SU-DHL-6 (cell line): ENCODE measurements around the gene CDK14.

Source experiments
- H2AFZ ChIP-seq: fragments of 200-600 bp; sonication (generic); 2 replicates; pipeline ENCODE4 v1.6.1; 2014; ENCODE audit warnings: low read depth, mild to moderate bottlenecking, moderate library complexity, mixed read lengths, antibody characterized with exemption, low read length; ENCODE audit not compliant: severe bottlenecking
- H3F3A ChIP-seq: fragments of 200-600 bp; shearing (Covaris generic); 2 replicates; pipeline ENCODE4 v1.6.0; 2016; ENCODE audit warnings: antibody characterized with exemption, mild to moderate bottlenecking; ENCODE audit not compliant: insufficient read depth
- H3K27ac ChIP-seq: fragments of 200-600 bp; sonication (generic); 2 replicates; pipeline ENCODE4 v1.5.1; 2016; ENCODE audit warnings: low read depth, mild to moderate bottlenecking, low read length, moderate library complexity, mixed read lengths
- H3K27me3 ChIP-seq: fragments of 200-600 bp; sonication (generic), shearing (Covaris generic); 2 replicates; pipeline ENCODE4 v1.6.0; 2014; ENCODE audit warnings: mild to moderate bottlenecking, low read length
- H3K36me3 ChIP-seq: fragments of 200-600 bp; sonication (generic); 2 replicates; pipeline ENCODE4 v1.6.1; 2014; ENCODE audit warnings: mild to moderate bottlenecking, low read length, mixed read lengths
- H3K4me2 ChIP-seq: fragments of 300-600, 200-600 bp; shearing (Covaris generic), sonication (generic); 2 replicates; pipeline ENCODE4 v1.6.0; 2014; ENCODE audit warnings: low read length, low read depth, mild to moderate bottlenecking; ENCODE audit not compliant: poor library complexity, severe bottlenecking
- H3K4me3 ChIP-seq: fragments of 200-600 bp; sonication (generic); 2 replicates; pipeline ENCODE4 v1.5.1; 2014; ENCODE audit warnings: antibody characterized with exemption, low read length, mild to moderate bottlenecking, mixed read lengths; ENCODE audit not compliant: insufficient read depth, poor library complexity, severe bottlenecking
- H3K79me2 ChIP-seq: fragments of 200-600 bp; sonication (generic); 2 replicates; pipeline ENCODE4 v1.6.1; 2014; ENCODE audit warnings: mild to moderate bottlenecking, low read length, moderate library complexity; ENCODE audit not compliant: insufficient read depth
- H3K9ac ChIP-seq: fragments of 200-600 bp; sonication (generic); 2 replicates; pipeline ENCODE4 v1.7.0; 2014; ENCODE audit warnings: mild to moderate bottlenecking, low read length
- H3K9me2 ChIP-seq: fragments of 200-600 bp; sonication (generic); replicated peaks from 2 replicates; pipeline ENCODE4 v1.6.1; 2014; ENCODE audit warnings: low read length; ENCODE audit not compliant: insufficient read depth
- H3K9me3 ChIP-seq: fragments of 200-600 bp; sonication (generic); 2 replicates; pipeline ENCODE4 v1.6.1; 2014; ENCODE audit warnings: low read length, mixed read lengths; ENCODE audit not compliant: insufficient read depth
- H4K20me1 ChIP-seq: fragments of 200-600 bp; sonication (generic); 2 replicates; pipeline ENCODE4 v1.6.1; 2014; ENCODE audit warnings: low read depth, mild to moderate bottlenecking, antibody characterized with exemption, low read length, moderate library complexity, mixed read lengths
- EZH2phosphoT487 ChIP-seq: fragments of 200-600 bp; sonication (generic), shearing (Covaris generic); conservative IDR thresholded peaks from 2 replicates; pipeline ENCODE4 v1.6.1; 2018; ENCODE audit warnings: mild to moderate bottlenecking, antibody characterized with exemption, low read length, moderate library complexity, mixed read lengths
- TF ChIP-seq, protein P1 (sequence below): fragments of 200-600 bp; sonication (generic); IDR thresholded peaks from one replicate; pipeline ENCODE4 v1.5.1; 2017; ENCODE audit warnings: antibody characterized with exemption, mild to moderate bottlenecking, low read length, moderate library complexity; ENCODE audit not compliant: insufficient read depth, poor library complexity, severe bottlenecking

CDK14 gene

DNA sequence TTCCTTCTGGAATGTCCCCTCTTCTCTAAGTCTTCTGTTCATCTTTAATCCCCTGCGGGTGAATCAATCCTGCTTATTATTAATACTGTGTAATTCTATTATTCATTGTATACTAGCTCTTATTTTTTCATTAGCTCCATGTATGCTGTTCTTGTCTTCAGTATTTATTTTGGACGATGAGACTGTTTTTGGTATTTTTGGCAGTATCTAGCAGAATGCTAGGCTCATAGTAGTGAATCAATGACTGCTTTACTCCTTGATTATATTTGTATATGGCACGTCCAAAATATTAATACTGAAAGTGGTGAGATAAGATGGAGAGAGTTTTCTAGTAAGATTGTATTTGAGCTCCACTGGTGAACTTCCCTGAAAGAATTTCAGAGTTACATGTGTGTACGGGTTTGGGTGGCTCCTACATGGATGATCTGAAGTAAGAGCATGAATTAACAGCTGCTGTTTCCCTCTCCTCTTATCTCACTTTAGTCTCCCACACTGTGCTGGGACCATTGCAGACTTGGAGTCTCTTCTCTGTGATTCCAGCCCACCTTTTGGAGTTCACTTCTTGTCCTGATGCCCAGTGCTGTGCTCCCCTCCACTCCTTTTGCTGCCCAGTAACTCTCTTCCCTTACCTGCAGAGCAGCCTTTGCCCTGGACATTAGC lies 226.0 kb downstream of the CDK14 start:
- Histone ChIP-seq H3K9me2 (no peaks in the 10 kb centered on the region), H3K79me2 (peaks cover 89% of the 10 kb centered on the region), H3K27me3 (no peaks in the 10 kb centered on the region), H4K20me1 (no peaks in the 10 kb centered on the region), H3K27ac (no peak overlapping the region), H3K9ac (no peak overlapping the region), H3K4me3 (no peak overlapping the region), H3K36me3 (peaks cover 51% of the 10 kb centered on the region), H3K4me2 (no peak overlapping the region), H3K9me3 (peaks cover 2% of the 10 kb centered on the region; the same call in 1 of the 2 replicates), H3F3A (0 out of 2 replicates have a peak, but pooled peaks cover 6% of the 10 kb centered on the region), H2AFZ (no peak overlapping the region)
- no peak for TF ChIP-seq EZH2phosphoT487
- TF ChIP-seq, protein P1, sequence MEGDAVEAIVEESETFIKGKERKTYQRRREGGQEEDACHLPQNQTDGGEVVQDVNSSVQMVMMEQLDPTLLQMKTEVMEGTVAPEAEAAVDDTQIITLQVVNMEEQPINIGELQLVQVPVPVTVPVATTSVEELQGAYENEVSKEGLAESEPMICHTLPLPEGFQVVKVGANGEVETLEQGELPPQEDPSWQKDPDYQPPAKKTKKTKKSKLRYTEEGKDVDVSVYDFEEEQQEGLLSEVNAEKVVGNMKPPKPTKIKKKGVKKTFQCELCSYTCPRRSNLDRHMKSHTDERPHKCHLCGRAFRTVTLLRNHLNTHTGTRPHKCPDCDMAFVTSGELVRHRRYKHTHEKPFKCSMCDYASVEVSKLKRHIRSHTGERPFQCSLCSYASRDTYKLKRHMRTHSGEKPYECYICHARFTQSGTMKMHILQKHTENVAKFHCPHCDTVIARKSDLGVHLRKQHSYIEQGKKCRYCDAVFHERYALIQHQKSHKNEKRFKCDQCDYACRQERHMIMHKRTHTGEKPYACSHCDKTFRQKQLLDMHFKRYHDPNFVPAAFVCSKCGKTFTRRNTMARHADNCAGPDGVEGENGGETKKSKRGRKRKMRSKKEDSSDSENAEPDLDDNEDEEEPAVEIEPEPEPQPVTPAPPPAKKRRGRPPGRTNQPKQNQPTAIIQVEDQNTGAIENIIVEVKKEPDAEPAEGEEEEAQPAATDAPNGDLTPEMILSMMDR, result no peak

DNA sequence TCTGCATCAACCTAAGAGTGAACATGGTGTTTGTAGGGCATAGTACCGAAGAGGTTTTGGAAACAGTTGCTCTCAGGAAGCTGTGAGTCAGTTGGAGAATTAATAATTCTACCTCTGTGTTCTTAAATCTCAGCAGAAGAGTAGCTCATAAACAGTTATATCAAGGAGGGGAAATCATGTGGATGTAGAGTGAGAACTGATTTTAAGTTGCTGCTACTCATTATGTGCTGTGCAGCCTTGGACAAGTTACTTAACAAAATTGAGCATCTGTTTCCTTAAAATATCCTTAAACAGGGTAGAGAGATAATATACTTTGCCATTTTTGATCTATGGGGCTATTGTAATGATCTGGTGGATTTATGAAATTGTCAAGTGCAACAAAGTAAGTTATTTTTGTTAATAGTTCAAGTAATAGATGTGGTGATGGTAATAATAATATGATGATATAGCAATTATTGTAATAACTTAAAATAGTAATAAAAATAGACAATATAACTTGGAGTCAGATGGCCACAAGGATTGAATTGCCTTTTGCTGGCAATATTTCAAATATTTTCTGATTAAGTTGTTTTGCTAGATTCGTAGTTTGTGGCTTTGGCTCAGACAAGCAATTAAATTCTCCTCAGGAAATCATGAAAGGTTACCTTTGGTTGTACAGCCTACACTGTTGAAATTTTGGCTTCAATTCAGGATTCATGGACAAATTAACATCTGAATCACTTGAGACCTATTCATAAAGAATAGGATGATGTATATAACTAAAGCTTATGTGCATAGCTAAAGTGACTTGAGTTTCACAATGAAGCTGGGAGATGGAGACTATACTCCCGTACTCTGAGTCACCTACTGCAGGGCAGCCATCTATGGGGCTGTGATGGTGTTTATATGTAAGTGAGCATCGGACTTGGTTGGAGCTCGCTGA lies 228.5 kb downstream of the CDK14 start:
- H2AFZ ChIP-seq, result no peak overlapping the region
- H3K9me3 ChIP-seq, result peaks cover 19% of the 10 kb centered on the region; the same call in 1 of the 2 replicates
- no peaks in the 10 kb centered on the region for H3F3A ChIP-seq
- H4K20me1 ChIP-seq, result no peaks in the 10 kb centered on the region
- peaks cover 87% of the 10 kb centered on the region for H3K79me2 ChIP-seq
- TF ChIP-seq, protein P1, result no peak
- TF ChIP-seq EZH2phosphoT487, result no peak
- peaks cover 53% of the 10 kb centered on the region for H3K36me3 ChIP-seq
- H3K4me3 ChIP-seq, result no peak overlapping the region
- H3K4me2 ChIP-seq, result no peak overlapping the region
- no peaks in the 10 kb centered on the region for H3K27me3 ChIP-seq
- no peak overlapping the region for H3K27ac ChIP-seq
- H3K9me2 ChIP-seq, result no peaks in the 10 kb centered on the region
- no peak overlapping the region for H3K9ac ChIP-seq

DNA sequence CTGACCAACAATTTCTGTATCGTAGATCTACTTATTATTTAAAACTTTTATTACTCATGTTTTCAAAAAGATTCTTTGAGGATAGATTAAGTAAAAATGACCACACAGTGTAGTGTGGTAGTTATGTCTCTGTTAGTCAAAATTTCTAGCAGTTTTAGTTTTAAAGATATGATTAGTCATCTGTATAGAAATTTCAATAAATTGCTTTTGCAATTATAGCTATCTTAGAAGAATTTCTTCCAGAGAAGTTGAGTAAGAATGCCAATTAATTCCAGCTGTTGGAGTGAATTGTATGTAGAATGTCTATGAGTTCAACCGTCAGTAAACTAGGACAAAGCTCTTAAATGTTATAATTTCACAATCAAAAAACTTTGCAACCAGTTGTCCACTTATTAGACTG lies 229.7 kb downstream of the CDK14 start:
- H3K36me3 ChIP-seq, result peaks cover 55% of the 10 kb centered on the region
- H3K27ac ChIP-seq, result no peak overlapping the region
- no peak overlapping the region for H3K4me2 ChIP-seq
- TF ChIP-seq, protein P1, result no peak
- TF ChIP-seq EZH2phosphoT487, result no peak
- no peaks in the 10 kb centered on the region for H4K20me1 ChIP-seq
- no peaks in the 10 kb centered on the region for H3F3A ChIP-seq
- H2AFZ ChIP-seq, result no peak overlapping the region
- H3K27me3 ChIP-seq, result no peaks in the 10 kb centered on the region
- peaks cover 78% of the 10 kb centered on the region for H3K79me2 ChIP-seq
- H3K9me3 ChIP-seq, result peaks cover 19% of the 10 kb centered on the region; the same call in 1 of the 2 replicates
- H3K9me2 ChIP-seq, result no peaks in the 10 kb centered on the region
- H3K4me3 ChIP-seq, result no peak overlapping the region
- H3K9ac ChIP-seq, result no peak overlapping the region
